ENCODE measurements around the gene NEXN. TPM values are rescaled to one million over a fixed set of nuclear protein-coding genes. Genes with fewer than 3 reads are reported as not detected.

Gene NEXN
- total and polyA plus RNA-seq, 8 donors: 2.1 to 7.5 (median 3.1) TPM

GRCh38 chr1:77958850-77959249 is 70.4 kb downstream of the NEXN start:
- ATAC-seq (no peak), FAIRE-seq (no peak), DNase-seq (no peak)
- Histone ChIP-seq H3K9me3 (no peaks in the 10 kb centered on the region), H3K4me3 (no peak overlapping the region), H3K4me1 (peaks cover 0 to 10% (median 9%) of the 10 kb centered on the region in 3 donors), H3K27ac (no peak overlapping the region), H3K27me3 (no peaks in the 10 kb centered on the region), H3K36me3 (peaks cover 20 to 71% (median 58%) of the 10 kb centered on the region in 3 donors)
- 88 to 91% methylated on average over 2 of the region's 2 CpGs for WGBS, 2 donors
- TF ChIP-seq CTCF (IDR thresholded peaks at IDR 0.05): no peak
- intact Hi-C loops (cut with DNase I): no loop called here

GRCh38 chr1:77961392-77961791 is 73.0 kb downstream of the NEXN start:
- ATAC-seq: peak in 3 of 4 donors; percentile 19 to 56 (median 53)
- peaks cover 10 to 71% (median 58%) of the 10 kb centered on the region in 3 donors for H3K36me3 ChIP-seq

GRCh38 chr1:77966291-77966690 is 77.9 kb downstream of the NEXN start:
- Histone ChIP-seq H3K9me3 (no peaks in the 10 kb centered on the region), H3K4me3 (no peak overlapping the region), H3K4me1 (peaks cover 0 to 12% (median 6%) of the 10 kb centered on the region in 3 donors), H3K27ac (no peak overlapping the region), H3K36me3 (peaks cover 3 to 67% (median 49%) of the 10 kb centered on the region in 3 donors), H3K27me3 (no peaks in the 10 kb centered on the region)
- FAIRE-seq (no peak), ATAC-seq (no peak), DNase-seq (no peak)
- TF ChIP-seq CTCF (IDR thresholded peaks at IDR 0.05): no peak
- 76 to 85% methylated on average over 3 of the region's 3 CpGs for WGBS, 2 donors
- intact Hi-C loops (cut with DNase I): no loop called here

More at GRCh38 chr1:77961392-77961791, 73.0 kb downstream of the NEXN start:
- WGBS, 2 donors: 44 to 50% methylated on average over 2 of the region's 2 CpGs
- intact Hi-C loops (cut with DNase I): no loop called here
- no peaks in the 10 kb centered on the region for H3K27me3 ChIP-seq
- H3K4me3 ChIP-seq: no peak overlapping the region
- no peak overlapping the region for H3K27ac ChIP-seq
- no peaks in the 10 kb centered on the region for H3K9me3 ChIP-seq
- TF ChIP-seq CTCF (IDR thresholded peaks at IDR 0.05): no peak
- FAIRE-seq: no peak
- peaks cover 0 to 10% (median 9%) of the 10 kb centered on the region in 3 donors for H3K4me1 ChIP-seq
- no peak for DNase-seq

GRCh38 chr1:77970192-77970591 is 81.8 kb downstream of the NEXN start:
- Histone ChIP-seq H3K27me3 (no peaks in the 10 kb centered on the region), H3K4me1 (peaks cover 0 to 15% (median 9%) of the 10 kb centered on the region in 3 donors), H3K9me3 (no peaks in the 10 kb centered on the region), H3K27ac (no peak overlapping the region), H3K36me3 (peaks cover 0 to 28% (median 18%) of the 10 kb centered on the region in 3 donors), H3K4me3 (no peak overlapping the region)
- no peak for DNase-seq
- intact Hi-C loops (cut with DNase I): no loop called here
- peak in 2 of 4 donors; percentile 31 to 32 for ATAC-seq
- WGBS, 2 donors: 29 to 39% methylated on average over 1 of the region's 1 CpG
- no peak for FAIRE-seq
- no peak for TF ChIP-seq CTCF (IDR thresholded peaks at IDR 0.05)

GRCh38 chr1:77972080-77972479 is 83.7 kb downstream of the NEXN start:
- peaks cover 0 to 23% (median 20%) of the 10 kb centered on the region in 3 donors for H3K4me1 ChIP-seq
- no peak for FAIRE-seq
- intact Hi-C loops (cut with DNase I): no loop called here

More at GRCh38 chr1:77972080-77972479, 83.7 kb downstream of the NEXN start:
- no peak for DNase-seq
- Histone ChIP-seq H3K27ac (no peak overlapping the region), H3K9me3 (no peaks in the 10 kb centered on the region), H3K27me3 (no peaks in the 10 kb centered on the region), H3K4me3 (no peak overlapping the region), H3K36me3 (peaks cover 0 to 11% (median 6%) of the 10 kb centered on the region in 3 donors)
- WGBS, 2 donors: 73 to 79% methylated on average over 3 of the region's 3 CpGs
- no peak for ATAC-seq
- no peak for TF ChIP-seq CTCF (IDR thresholded peaks at IDR 0.05)

All from pancreas (tissue), 10 donors.